Middle frontal gyrus (tissue), 1 donor: ENCODE data around the gene TNS1.

Experiments used
- DNase-seq: peaks from one replicate; pipeline ENCODE4 v3.0.0-alpha.2; 2015; ENCODE audit warnings: low spot score; ENCODE audit errors: extremely low spot score

TNS1 gene

DNA sequence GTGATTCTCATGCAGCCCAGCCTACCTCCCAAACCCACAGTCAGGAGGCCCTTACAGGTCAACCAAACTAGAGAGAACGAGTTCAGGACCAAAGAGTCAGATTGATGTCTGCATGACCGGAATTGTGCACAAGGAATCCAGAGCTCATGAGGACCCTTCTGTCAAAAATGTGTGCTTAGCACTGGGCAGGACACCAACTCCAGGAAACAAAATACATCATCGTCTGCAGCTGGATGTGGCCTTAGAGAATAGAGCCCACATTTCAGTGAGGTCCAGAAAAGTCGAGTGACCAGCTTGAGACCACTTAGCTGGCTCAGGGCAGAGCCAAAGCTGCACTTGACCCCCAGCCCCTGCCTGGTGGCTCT lies 3.2 kb downstream of the TNS1 start:
- DNase-seq, result no peak

DNA sequence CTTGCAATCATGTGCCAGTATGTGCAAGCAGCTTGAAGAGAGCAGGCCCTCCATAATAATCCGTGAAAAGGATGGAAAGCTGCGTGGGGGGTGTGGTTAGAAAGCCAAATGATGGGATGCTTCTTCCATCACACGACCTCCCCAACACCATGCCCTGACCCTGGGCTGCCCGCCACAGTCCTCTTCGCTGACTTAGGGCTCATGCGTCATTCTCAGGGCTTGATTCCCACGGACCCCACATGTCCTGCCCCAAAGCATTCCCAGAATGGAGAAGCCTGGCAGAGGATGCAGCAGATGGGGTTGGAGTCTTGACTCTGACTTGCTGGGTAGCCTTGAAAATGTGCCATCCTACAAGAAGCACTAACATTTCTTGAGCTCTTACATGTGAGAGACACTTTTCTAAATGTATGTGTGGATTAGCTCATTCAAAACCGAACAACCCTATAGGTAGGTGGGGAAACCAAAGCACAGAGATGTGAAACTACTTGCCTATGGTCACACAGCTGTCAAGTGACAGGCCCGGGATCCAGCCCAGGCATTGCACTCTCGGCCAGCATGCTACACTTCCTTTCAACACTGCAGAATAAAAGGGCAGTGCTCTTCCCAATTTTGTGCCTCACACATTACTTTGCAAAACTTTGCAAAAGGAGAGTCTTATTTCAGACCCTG lies 3.7 kb downstream of the TNS1 start:
- DNase-seq, result no peak

DNA sequence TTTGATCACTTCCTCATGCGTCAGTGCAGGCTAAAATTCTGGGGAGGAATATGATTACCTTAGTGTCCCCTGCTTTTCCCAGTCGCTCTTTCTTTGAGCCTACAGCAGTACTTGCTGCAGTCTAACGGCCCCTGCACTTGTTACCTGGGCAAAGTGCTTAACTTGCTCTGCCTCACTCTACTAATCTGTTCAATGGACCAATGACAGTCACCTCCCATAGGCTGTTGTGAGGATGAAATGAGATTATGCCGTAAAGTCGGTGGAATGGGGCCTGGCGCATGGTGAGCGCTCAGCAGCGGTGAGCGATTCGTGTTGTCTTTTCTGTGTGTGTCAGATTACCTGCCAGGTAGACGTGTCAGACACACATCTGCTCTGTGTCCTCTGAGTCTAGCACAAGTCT lies 5.3 kb downstream of the TNS1 start:
- DNase-seq, result no peak

DNA sequence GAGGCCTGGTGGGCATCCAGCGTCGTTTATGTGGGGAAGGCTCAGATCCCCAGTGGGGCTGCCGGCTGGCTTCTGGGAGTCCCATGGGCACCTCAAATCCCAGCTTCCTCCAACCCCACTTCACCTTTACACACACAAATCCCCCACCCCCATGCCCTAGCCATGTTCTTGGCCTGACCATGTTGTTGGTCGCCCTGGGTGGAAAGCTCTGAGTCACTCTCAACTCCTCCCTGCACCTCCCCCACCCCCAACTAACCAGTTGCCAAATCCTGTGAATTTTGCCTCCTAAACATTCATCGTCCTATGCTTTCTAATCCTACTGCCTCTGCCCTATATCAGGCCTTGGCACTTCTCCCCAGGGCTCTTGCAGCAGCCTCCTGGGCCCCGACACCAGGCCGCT lies 6.4 kb downstream of the TNS1 start:
- no peak for DNase-seq

DNA sequence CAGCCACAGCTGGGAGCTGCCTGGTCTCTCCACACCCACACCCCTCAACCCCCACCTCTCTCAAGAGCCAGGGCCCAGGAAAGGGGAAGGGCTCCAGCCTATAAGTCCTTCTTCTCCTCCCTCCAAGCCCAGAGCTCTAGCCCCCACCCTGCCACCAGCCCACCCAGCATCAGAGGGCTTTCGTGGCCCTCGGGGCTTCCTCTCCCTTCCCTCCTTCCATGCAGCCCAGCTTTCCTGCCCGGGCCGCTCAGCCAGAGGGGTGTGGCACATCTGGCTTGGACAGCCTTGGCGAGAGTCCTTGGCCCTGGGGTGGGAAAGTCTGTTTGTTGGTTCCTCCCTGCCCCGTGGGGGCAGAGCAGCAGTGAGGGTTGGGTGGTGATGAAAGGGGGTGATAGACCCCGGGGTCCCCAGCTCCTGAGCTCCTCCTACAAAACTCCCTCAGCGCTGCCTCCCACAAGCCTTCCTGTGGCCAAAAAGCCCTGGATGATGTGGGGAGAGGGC lies 7.0 kb downstream of the TNS1 start:
- DNase-seq, result no peak

DNA sequence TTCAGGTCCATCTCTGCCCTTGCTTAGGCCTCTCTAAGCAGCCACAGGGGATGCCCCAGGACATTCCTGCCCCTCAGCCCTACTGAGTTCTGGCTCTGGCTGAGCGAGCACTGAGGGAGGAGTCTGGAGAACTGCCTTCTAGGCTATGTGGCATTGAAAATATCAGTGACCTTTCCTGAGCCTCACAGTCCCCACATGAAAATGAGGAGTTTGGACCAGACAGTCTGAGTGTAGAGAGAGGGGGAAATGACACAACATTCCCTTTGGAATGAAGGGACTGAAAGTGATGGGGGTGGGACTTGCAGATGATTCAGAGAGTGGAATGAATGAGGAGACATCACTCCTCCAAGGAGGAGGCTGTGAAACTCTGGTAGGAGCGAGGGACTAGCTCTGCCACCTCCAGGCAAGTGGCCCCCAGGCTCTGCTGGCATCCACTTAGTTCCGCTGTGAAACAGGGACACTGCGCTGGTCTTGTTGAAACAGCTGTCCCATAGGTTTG lies 8.0 kb downstream of the TNS1 start:
- DNase-seq, result no peak

DNA sequence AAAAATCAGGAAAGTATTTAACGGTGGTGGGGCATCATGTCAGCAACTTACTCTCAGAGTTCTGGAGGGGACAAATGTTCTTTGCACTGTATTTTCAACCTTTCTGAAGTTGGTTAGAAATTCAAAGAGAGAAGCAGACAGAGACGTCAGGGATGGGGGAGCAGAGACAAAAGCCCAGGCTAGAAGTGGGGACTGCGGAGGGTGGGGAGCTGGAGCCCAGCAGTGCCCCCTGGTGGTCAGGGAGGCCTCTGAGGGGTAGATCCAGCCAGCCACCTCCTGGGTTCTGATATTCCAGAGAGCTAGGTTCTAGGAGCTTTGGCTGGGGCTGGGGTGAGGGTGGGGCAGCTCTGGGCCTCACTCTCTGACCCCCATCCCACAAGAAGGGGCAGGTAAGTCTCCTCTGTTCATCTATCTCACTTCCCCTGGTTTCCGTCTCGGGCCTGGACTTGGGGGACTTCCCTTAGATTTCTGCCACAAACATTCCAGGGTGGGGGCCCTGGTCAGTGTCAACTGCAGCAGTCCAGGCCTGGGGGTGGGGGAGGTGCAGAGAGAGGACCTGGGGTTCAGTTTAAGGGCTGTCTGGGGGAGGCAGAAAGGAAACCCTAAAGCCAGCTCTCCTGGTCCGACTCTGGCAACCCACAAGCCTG lies 8.9 kb downstream of the TNS1 start:
- no peak for DNase-seq

DNA sequence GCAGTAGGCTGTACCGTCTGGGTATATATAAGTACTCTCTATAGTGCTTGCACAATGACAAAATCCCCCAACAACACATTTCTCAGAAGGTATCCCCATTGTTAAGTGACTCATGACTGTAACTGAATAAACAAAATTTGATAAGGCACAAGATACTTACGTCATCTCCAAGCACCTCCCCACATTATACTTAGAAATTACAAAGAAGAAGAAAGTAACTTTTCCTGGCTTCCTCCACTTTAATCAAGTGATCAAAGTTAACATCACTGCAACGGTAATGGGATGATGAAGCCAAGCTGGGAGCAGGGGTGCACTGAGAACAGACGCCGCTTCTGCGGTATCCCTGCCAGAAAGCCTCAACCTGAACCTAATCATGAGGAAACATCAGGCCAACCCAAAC lies 9.7 kb downstream of the TNS1 start:
- no peak for DNase-seq

DNA sequence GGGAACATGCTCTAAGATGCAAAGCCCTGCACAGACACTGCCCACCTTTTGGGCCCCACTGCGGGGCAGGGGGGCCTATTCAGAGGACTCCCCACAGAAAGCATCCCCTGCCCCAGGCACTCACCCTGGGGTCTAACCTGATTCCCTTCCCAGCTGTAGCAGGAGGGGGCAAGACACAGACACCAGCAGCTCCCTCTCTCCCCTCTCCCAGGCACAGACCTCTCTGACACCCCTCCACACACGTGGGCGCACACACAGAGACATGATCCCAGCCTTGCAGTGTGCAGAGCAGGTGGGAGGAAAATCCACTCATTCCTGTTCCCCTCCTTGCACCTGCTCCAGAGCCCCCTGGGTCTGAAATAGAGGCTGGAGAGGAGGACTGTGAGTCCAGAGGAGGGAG lies 10.7 kb downstream of the TNS1 start:
- no peak for DNase-seq

DNA sequence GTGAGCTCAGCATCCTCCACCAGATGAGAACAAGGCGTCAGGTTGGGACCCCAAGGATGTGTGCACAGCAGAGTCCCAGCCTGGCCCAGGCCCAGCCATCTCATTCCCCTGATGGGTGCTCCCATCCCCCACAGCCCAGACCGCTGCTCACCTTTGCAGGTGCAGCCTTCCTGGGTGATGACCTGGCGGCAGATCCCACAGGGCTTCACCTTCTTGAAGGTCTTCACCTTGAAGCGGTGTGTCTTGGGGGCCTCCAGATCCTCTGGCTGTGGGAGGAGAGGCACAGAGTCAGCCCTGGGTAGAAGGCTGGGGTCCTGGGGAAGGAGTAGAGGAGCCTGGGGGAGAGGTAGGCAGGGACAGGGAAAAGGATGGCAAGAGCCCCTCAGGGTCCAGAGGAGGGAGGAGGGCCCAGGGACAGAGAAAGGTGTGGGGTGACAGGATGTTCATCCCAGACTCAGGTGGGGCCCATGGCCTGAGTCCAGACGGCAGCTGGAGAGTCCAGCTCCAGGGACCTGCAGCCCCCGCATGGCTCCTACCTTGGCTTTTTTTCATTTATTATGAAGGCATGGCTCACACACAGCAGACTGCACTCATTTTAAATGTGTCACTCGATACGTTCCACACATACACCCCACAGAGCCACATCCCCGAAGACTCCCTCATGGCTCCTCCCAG lies 11.9 kb downstream of the TNS1 start:
- DNase-seq, result no peak

DNA sequence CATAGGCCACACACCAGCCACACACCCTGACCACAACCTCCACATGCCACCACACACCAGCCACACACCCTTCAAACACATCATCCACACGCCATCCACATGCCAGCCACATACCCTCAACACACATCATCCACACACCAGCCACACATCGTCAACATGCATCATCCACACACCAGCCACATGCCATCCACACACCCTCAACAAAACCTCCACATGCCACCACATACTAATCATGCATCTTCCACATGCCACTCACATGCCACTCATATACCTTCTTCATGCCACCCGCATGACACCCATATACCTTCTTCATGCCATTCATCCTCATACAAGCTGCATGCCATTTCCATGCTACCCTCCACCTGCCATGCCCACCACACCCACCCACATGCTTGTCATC lies 12.4 kb downstream of the TNS1 start:
- DNase-seq, result no peak

DNA sequence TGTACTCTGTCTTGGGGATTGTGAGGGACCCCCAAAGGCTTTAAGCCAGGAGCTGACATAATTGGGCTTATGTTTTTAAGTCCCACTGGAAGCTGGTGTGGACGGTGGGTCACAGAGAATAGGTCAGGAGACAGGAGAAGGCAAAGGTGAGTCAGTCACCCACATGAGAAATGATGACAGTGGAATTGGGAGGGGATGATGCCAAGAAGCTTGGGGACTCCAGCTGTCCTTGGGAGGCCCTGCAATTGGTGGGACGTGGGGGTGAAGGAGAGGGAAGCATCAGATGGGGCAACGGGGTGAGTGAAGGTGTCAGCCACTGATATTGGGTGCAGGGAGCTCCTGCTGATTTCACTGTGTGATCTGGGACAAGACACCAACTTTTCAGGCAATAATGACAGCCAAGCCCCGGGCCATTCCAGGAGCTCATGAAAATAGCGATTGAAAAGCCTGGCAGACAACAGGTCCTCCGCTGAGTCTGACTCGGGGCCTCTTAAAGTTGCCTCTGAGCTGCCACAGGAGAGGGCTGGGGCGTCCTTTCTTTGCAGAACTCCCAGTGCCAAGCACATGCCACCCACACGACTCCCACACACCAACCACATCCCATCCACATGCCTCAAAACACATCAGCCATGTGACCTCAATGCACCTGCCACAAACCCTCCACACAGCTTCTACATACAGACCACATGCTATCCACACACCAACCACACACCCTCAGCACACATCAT lies 13.4 kb downstream of the TNS1 start:
- DNase-seq, result no peak

DNA sequence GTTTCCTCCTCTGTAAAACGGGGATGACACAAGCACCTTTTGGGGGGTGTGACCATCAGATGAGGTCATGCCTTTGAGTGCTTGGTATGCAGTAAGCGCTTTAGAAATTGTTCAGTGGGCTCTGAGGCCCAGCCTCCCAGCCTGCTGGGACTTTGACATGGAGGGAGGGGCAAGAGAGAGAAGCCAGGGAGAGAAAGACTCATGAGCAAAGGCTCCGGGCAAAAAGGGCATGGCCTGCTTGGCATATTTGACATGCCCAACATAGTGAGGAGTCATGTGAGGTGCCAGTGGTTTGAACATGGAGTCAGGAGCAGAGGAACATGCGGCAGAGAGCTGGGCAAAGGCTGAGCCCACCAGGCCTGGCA lies 14.0 kb downstream of the TNS1 start:
- no peak for DNase-seq

DNA sequence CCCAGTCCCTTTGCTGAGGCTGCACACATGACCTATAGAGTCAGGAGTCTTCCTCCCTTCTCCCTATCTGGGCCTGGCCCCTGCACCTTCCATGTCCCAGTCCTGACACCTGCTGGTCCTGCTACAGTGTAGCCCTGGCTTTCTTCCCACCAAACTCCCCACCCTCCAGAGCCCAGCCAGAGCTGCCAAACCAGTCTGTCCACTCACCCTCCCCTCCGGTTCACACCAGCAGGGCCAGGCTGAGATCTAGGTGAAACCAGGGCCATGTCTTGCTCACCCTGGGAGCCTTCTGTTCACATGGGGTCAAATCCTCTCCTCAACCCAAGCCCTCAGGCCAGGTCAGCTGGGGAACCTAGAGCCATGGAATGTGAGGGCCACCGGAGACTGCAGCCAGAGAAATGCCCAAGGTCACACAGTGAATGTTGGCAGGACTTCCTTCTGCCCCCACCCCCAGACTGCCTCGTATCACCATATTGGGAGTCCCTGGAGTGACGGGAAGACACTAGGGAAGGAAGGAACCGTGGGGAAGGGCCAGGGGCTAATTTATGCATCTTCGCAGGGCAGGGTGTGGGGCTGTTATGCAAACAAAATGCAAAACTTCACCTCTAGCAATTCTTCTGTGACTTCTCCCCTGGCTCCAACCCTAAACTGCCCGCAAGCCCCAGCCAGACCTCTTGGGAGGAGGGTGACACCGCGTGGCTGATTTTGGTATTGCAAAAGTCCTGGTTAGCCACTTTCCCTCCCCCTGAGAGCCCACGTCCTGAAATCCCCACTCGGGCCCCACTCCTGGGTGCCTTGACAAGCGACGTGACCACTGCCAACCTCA lies 14.6 kb downstream of the TNS1 start:
- peak; percentile 71 for DNase-seq

DNA sequence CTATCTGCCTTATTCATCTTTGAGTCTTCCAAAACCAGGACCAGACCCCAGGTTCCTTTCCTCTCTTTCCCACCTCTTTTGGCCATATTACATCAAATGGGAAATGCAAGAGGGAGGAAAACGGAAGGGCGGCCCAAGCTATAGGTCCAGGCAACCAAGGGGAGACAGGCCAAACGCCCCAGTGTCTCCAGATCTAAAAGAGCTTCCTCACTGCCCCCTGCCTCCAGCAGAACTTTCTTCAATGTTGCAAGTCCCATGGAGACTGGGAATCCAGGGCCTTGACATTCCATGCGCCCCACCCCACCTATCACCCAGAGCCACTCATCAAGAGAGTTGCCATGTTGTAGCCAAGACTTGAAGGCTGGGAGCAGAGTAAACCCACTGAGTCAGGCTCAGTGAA lies 15.4 kb downstream of the TNS1 start:
- DNase-seq, result no peak

DNA sequence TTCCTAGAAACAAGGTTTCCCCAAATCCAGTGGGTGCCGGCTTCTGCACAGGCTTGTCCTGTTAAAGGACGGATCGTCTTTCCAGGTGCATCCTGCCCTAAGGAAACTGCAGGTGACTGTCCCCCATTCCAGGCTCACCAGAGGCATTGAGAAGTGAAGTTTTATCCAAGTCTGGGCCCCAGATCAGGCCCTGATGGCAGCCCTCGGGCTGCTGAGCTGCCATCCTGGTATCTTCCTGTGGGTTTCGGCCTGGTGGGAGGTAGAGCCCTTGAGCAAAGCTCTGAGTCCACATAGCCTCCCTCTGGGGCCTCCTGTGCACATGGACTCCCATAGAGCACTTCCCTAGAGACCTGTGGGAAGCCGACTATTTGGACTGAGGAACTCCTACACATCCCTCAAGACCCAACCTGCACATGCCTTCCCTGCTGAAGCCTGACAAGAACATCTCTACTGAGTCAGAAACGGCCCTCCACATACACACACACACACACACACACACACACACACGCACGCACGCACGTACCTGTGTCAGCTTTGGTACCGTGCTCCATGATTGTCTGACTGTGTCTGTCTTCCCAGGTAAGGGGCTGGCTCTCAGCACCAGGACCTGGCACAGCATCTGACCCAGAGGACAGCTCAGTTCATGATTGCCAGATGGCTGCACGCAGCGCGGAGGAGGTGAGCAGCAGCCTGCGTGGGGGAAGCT lies 16.4 kb downstream of the TNS1 start:
- DNase-seq, result no peak

DNA sequence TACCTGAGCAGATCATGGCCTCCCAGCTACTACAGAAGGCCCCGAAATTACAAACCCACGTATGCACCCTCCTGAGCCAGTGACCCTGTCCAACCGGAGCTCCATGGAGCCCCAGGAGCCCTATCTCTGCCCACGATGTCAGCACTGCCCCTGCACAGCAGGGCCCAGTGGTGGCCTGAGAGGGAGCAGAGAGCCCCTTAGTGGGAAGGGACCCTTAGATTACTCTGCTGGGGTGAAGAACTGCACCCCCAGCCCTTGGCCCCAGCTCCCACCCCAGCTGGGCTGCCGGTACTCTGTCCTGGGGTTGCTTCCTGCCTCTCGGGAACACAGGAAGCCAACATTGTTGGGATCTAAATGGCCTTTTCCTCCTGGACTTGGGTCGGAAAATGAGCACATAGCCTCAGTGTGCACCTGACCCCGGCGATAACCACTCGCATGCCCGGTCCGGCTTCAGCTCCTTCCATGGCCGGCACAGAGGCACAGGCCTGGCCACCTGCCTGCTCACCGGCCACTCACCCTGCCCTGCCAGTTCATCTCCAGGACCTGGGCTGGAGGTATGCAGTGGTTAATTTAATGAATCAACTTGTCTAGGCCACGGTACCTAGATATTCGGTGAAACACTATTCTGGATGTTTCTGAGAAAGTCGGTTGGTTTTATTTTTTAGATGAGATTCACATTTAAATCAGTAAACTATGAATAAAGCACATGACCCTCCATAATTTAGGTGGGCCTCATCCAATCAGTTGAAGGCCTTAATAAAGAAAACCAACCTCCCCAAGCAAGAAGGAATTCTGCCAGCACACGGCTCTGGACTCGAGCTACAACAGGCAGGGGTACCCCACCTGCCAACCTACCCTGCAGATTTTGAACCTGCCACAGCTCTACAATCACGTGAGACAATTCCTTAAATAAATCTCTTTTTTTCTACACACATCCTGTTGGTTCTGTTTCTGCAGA lies 19.2 kb downstream of the TNS1 start:
- no peak for DNase-seq

DNA sequence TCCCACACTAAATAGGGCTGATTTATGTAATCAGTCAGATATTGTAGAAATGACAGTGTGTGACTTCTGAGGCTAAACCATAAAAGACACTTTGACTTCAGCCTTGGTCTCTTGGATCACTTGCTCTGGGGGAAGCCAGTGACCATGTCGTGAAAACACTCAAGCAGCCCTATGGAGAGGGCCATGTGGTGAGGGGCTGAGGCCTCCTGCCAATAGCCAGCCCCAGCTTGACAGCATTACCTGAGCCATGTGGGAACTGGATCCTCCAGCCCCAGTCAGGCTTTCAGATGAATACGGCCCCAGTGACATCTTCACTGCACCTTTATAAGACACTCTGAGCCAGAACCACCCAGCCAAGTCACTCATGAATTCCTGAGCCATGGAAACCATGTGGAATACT lies 20.8 kb downstream of the TNS1 start:
- DNase-seq, result no peak

DNA sequence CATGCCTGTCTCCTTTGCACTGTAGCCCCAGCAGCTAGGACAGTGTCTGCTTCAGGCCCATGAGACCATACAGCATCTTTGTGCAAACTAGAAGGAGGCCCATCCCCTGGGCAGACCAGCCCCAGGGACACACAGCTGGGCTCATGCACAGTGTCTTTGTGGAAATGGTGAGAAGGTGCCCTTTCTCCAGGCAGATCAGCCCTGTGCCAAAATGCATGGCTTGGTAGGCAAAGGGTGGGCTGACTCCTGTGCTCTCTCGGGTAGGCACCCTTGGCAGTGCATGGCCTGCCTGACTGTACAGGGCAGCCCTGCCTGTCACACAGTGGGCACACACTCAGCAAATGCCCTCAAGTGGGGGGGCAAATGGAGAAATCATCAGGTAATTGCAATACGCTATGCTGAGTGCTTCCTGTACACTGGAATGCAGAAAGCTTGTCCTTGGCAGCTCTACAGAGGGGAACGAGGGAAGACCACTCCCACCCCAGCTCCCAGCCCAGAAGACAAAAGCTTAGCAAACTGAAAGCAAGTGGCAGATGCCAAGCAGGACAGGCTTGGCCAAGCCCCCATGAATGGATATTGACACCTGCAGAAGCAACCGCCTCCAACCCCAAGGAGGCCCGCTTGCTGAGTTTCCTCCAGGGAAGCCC lies 21.6 kb downstream of the TNS1 start:
- DNase-seq, result no peak
